NCI-H345 (cell line): ENCODE results near the gene CLIP2.
"Not testable (repeated sequence)": the region's sequence is repeated elsewhere in the genome, so short reads cannot be mapped to it uniquely, and the experiment has no call there.

ENCODE experiments used
- DNase-seq: peaks from one replicate; lab custom pipeline; 2025; lab: John Stamatoyannopoulos, UW

The CLIP2 gene

GRCh38 chr7:74332373-74333176, 43.4 kb downstream of the CLIP2 start:
- no peak for DNase-seq

DNA sequence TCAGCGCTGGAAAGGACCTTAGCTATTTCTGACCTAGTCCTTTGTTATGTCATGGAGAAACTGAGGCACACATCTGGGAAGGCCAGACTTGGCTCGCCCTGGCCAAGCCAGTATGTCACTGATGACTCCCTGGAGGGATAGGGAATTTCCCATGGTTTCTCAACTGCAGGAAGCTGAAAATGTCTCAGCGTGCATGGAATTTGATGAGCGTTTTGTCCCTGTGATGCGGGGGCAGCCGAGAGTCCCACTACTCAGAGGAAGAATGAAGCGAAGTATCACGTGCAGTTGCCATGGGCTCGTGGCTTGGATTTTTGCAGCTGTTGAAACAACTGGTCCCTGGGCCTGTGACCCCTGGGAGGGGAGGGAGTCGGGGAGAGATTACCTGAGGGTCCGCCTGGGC, 44.8 kb downstream of the CLIP2 start:
- no peak for DNase-seq

DNA sequence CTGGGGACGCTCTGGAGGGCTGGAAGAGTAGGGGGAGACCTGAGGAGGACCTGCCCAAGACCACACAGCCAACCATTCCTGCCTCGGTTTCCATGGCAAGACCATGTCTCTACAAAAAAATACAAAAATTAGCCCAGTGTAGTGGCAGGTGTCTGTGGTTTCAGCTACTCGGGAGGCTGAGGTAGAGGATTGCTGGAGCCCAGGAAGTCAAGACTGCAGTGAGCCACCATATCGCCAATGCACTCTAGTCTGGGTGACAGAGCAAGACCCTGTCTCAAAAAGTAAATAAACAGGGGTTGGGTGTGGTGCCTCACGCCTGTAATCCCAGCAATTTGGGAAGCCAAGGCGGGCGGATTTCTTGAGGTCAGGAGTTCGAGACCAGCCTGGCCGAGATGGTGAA, 48.7 kb downstream of the CLIP2 start:
- no peak for DNase-seq

- no peak for DNase-seq
Observed at GRCh38 chr7:74338366-74339108, 49.3 kb downstream of the CLIP2 start.

- not testable (repeated sequence) for DNase-seq
Observed at GRCh38 chr7:74339648-74340047, 50.4 kb downstream of the CLIP2 start.

- DNase-seq: no peak
Observed at GRCh38 chr7:74343281-74344131, 54.3 kb downstream of the CLIP2 start.

DNA sequence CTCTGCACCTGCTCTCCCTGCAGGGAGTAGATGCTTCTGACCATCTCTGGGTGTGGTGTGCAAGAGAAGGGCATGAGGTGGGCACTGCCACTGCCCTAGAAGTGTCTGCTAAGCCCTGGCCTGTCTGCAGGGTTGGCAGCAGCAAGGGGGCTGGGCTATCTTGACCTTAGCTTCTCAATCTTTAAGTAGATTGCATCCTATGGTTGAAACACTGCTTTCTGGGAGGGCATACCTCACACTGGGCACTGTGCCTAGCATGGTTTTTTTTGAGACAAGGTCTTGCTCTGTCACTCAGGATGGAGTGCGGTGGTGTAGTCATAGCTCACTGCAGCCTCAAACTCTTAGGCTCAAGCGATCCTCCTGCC, 54.9 kb downstream of the CLIP2 start:
- no peak for DNase-seq

DNA sequence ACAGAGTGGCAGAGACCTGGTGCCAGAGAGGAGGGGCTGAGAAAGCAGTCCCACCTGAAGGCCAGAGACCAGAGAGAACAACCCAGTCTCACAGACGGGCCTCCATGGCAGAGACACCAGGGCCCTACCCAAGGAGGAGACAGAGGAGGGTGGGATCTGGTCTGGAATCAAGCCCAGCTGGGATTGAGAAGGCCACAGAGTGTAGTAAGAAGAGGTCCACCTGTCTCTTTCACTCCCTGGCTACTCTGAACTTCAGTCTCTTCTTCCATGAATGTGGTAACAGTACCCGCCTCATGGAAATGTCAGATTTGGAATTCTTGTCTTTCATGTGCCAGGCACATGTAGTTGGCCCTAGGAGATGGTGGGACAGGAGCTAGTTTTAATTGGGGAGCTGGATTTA, 55.6 kb downstream of the CLIP2 start:
- no peak for DNase-seq

GRCh38 chr7:74345970-74346369, 56.8 kb downstream of the CLIP2 start:
- DNase-seq: no peak

DNA sequence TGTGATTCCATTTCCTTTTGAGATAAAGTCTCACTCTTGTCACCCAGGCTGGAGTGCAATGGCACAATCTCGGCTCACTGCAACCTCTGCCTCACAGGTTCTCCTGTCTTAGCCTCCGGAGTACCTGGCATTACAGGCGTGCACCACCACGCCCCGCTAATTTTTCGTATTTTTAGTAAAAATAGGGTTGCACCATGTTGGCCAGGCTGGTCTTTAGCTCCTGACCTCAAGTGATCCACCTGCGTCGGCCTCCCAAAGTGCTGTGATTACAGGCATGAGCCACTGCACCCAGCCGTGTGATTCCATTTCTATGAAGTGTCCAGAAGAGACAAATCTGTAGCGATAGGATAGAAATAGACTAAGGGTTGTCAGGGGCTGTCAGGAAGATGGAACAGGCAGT, 60.4 kb downstream of the CLIP2 start:
- DNase-seq: no peak

- no peak for DNase-seq
Observed at GRCh38 chr7:74350751-74351150, 61.5 kb downstream of the CLIP2 start.

GRCh38 chr7:74351836-74352235, 62.6 kb downstream of the CLIP2 start:
- no peak for DNase-seq

DNA sequence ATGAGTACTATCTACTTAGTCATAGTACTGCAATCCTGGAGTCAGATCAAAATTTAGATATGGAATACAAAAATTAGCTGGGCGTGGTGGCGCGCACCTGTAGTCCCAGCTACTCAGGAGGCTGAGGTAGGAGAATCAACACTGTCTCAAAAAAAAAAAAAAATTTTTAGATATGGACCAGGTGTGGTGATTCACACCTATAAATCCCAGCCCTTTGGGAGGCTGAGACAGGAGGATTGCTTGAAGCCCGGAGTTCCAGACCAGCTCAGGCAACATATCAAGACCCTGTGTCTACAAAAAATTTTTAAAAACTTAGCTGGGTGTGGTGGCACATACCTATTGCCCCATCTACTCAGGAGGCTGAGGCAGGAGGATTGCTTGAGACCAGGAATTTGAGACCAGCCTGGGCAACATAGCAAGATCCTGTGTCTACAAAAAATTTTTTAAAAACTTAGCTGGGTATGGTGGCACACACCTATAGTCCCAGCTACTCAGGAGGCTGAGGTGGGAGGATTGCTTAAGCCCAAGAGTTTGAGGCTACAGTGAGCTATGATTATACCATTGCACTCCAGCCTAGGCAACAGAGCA, 63.4 kb downstream of the CLIP2 start:
- not testable (repeated sequence) for DNase-seq

DNA sequence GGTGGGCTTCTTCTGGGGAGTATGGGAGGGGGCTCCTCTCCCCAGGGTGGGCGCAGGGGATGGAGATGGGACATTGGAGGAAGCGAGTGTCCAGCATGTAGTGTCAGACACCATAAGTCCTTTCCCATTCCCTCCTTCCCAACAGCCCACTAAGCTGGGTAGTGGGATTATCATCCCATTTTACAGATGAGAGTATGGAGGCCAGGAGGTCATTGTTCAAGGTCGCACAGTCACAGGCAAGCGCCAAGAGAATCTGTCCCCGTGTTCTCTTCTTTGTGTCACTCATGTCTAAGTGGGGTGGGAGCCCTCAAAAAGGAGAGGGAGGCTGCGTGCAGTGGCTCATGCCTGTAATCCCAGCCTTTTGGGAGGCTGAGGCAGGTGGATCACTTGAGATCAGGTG, 64.8 kb downstream of the CLIP2 start:
- DNase-seq: no peak

- DNase-seq: peak; percentile 29
Observed at GRCh38 chr7:74355091-74355490, 65.9 kb downstream of the CLIP2 start.

DNA sequence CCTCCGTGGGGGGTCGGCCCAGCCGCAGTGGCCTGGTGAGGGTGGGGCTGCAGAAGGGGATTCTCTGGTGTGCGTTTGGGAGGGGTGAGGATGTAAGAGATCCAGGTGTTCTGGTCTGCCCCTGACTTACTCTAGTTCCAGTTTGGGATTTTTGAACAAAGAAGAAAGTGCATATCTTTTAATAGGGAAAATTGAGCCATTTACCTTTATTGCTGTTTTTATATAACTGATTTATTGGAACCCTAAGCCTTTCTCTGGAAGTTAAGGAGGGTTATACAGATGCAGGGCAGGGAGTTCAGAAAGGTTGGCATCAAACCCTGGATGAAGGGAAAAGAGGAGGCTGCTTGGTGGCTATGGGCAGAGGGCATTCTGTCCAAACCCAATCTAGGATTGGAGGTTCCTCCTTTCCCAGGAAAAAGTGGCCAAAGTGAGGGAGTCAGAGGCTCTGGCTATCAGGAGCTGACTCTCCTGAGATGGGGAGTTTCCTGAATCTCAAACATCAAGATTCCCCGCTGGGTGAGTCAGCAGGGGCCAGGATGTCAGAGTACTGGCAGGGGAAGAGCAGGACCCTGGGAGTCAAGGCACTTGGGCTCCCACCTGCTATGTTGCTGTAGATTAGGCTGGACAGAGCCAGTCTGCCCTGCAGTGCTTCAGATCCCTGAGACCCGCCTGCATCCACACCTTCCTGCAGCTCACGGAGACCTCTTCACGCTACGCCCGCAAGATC, 67.5 kb downstream of the CLIP2 start:
- DNase-seq: no peak

DNA sequence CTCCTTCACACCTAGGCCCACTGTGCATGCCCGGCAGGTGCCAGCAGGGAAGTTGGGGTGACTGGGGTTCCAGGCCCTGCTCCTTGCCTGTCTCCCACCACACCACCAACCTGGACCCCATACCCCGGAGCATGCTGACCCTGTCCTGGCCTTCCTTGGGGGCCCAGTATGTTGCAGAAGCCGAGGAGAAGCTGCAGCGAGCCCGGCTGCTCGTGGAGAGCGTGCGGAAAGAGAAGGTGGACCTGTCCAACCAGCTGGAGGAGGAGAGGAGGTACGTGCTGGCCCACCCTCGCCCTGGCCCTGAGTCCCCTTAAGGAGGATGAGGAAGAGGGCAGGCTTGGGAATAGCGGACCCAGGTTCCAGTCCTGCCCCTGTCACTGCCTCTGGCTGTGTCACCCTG, 70.8 kb downstream of the CLIP2 start:
- no peak for DNase-seq

GRCh38 chr7:74362266-74362665, 73.1 kb downstream of the CLIP2 start:
- no peak for DNase-seq

DNA sequence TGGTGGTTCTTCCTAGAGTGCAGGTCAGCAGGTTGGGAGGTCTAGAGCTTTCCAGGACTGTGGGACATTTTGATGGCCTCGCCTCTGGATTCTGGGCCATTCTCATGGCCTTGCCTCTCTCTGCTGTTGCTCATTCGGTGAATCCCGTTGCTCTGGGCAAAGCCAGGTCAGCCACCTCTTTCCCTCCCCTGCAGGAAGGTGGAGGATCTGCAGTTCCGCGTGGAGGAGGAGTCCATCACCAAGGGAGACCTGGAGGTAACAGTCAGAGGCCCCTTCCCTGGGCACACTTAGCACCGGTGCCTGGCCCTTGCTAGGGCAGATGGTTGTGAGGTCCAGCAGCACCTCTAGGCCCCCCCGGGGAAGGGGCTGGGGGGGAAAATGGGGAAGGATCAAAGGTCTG, 74.9 kb downstream of the CLIP2 start:
- no peak for DNase-seq

- peak; percentile 18 for DNase-seq
Observed at GRCh38 chr7:74365322-74366022, 76.3 kb downstream of the CLIP2 start.
